Neutrophil (primary cell): ENCODE measurements around the gene OR2M2.

ENCODE experiments used
- H3K27ac ChIP-seq: fragments of 200-600 bp; sonication (generic); 2 replicates; pipeline ENCODE4 v1.5.1; 2016; ENCODE audit warnings: mild to moderate bottlenecking, moderate library complexity
- H3K27me3 ChIP-seq: fragments of 200-600 bp; sonication (generic); 2 replicates; pipeline ENCODE4 v1.6.0; 2016; ENCODE audit warnings: mild to moderate bottlenecking
- H3K36me3 ChIP-seq: fragments of 200-600 bp; sonication (generic); 2 replicates; pipeline ENCODE4 v1.5.1; 2017
- H3K4me1 ChIP-seq, 2 experiments: fragments of 200-600 bp in 1 of 2; sonication (generic) in 1 of 2; 1 replicate in 1 of 2; 2 replicates in 1 of 2; pipeline versions ENCODE4 v1.5.1 to v1.6.1; 2013 to 2016; ENCODE audit warnings: low read depth in 1 of 2, low read length in 1 of 2, mild to moderate bottlenecking in 1 of 2, moderate library complexity in 1 of 2; ENCODE audit not compliant: control insufficient read depth in 1 of 2, insufficient read depth in 1 of 2
- H3K4me3 ChIP-seq, 2 experiments: fragments of 200-600 bp in 1 of 2; sonication (generic) in 1 of 2; 1 replicate in 1 of 2; 2 replicates in 1 of 2; pipeline ENCODE4 v1.5.1; 2013 to 2016; ENCODE audit warnings: low read depth in 1 of 2, low read length in 1 of 2, mild to moderate bottlenecking in 1 of 2, moderate library complexity in 1 of 2
- H3K9me3 ChIP-seq: fragments of 200-600 bp; sonication (generic); 2 replicates; pipeline ENCODE4 v1.5.1; 2016
- CTCF ChIP-seq: fragments of 200-600 bp; sonication (generic); IDR thresholded peaks from 2 replicates; pipeline ENCODE4 v1.5.1; 2016; ENCODE audit warnings: antibody characterized with exemption

The OR2M2 gene

GRCh38 chr1:248144513-248145198 is 30.0 kb upstream of the OR2M2 start, which contains the start of gene OR2M5:
Gene OR2M5, plus strand, starts transcription at chr1:248145148. Its CDS starts 0 bp downstream, at chr1:248145148.
- no peak for TF ChIP-seq CTCF
- no peaks in the 10 kb centered on the region for H3K36me3 ChIP-seq
- no peaks in the 10 kb centered on the region for H3K27me3 ChIP-seq
- no peaks in the 10 kb centered on the region for H3K4me1 ChIP-seq
- no peak within 1 kb of the TSS for H3K27ac ChIP-seq
- no peaks in the 10 kb centered on the region for H3K9me3 ChIP-seq
- H3K4me3 ChIP-seq: no peak within 1 kb of the TSS

- no peak for TF ChIP-seq CTCF
- H3K9me3 ChIP-seq: no peaks in the 10 kb centered on the region
- H3K27ac ChIP-seq: no peak overlapping the region
- H3K27me3 ChIP-seq: no peaks in the 10 kb centered on the region
- no peaks in the 10 kb centered on the region for H3K4me1 ChIP-seq
- H3K36me3 ChIP-seq: no peaks in the 10 kb centered on the region
- no peak overlapping the region for H3K4me3 ChIP-seq
Observed at GRCh38 chr1:248152056-248152827, 22.4 kb upstream of the OR2M2 start.

GRCh38 chr1:248155927-248156326 is 18.7 kb upstream of the OR2M2 start:
- H3K36me3 ChIP-seq: no peaks in the 10 kb centered on the region
- H3K27ac ChIP-seq: no peak overlapping the region
- no peaks in the 10 kb centered on the region for H3K4me1 ChIP-seq
- H3K9me3 ChIP-seq: no peaks in the 10 kb centered on the region
- no peak for TF ChIP-seq CTCF
- no peak overlapping the region for H3K4me3 ChIP-seq
- no peaks in the 10 kb centered on the region for H3K27me3 ChIP-seq

GRCh38 chr1:248158758-248159157 is 15.9 kb upstream of the OR2M2 start:
- TF ChIP-seq CTCF: no peak

GRCh38 chr1:248164031-248164430 is 10.6 kb upstream of the OR2M2 start:
- no peaks in the 10 kb centered on the region for H3K9me3 ChIP-seq
- TF ChIP-seq CTCF: no peak
- H3K27me3 ChIP-seq: no peaks in the 10 kb centered on the region
- H3K36me3 ChIP-seq: no peaks in the 10 kb centered on the region
- no peak overlapping the region for H3K27ac ChIP-seq
- no peak overlapping the region for H3K4me3 ChIP-seq
- no peaks in the 10 kb centered on the region for H3K4me1 ChIP-seq

More at GRCh38 chr1:248158758-248159157, 15.9 kb upstream of the OR2M2 start:
- no peaks in the 10 kb centered on the region for H3K9me3 ChIP-seq
- H3K27ac ChIP-seq: no peak overlapping the region
- no peaks in the 10 kb centered on the region for H3K27me3 ChIP-seq
- no peaks in the 10 kb centered on the region for H3K4me1 ChIP-seq
- H3K36me3 ChIP-seq: no peaks in the 10 kb centered on the region
- no peak overlapping the region for H3K4me3 ChIP-seq
